A549 (cell line): Measurements from ENCODE around the gene RGS4.

Experiments
- CTCF ChIP-seq: fragments of >200 bp; sonication (Bioruptor Twin); formaldehyde crosslinking; IDR thresholded peaks from 3 replicates; pipeline ENCODE4 v1.5.1; 2016
- EP300 ChIP-seq, 2 experiments: fragments of >200 bp; sonication (Bioruptor Twin); formaldehyde crosslinking; IDR thresholded peaks; 2 replicates in 1 of 2; 3 replicates in 1 of 2; pipeline ENCODE4 v1.6.1; 2016 to 2017
- PHF8 ChIP-seq: fragments of 200-600 bp; sonication (generic); IDR thresholded peaks from 2 replicates; pipeline ENCODE4 v1.6.1; 2016; ENCODE audit warnings: low read depth, mild to moderate bottlenecking, antibody characterized with exemption, moderate library complexity, borderline replicate concordance
- POLR2A ChIP-seq: IDR thresholded peaks from 2 replicates; pipeline ENCODE4 v1.6.1; 2012; ENCODE audit warnings: mild to moderate bottlenecking, low read length
- RAD21 ChIP-seq, 2 experiments: fragments of >200 bp in 1 of 2; sonication (Bioruptor Twin) in 1 of 2; formaldehyde crosslinking in 1 of 2; IDR thresholded peaks in 1 of 2; conservative IDR thresholded peaks in 1 of 2; 2 replicates in 1 of 2; 3 replicates in 1 of 2; pipeline ENCODE4 v1.6.1; 2012 to 2018; ENCODE audit warnings: inconsistent platforms in 1 of 2
- RCOR1 ChIP-seq: fragments of 150-350 bp; IDR thresholded peaks from 2 replicates; pipeline ENCODE4 v1.6.1; 2014; ENCODE audit warnings: antibody characterized with exemption, low read length, low read depth

GRCh38 chr1:163120372-163120771 is 51.2 kb downstream of the RGS4 start:
- TF ChIP-seq CTCF (no peak), RCOR1 (no peak), POLR2A (no peak), RAD21 (conservative IDR thresholded peaks at IDR 0.05 in 1 of 2, IDR thresholded peaks at IDR 0.05 in 1 of 2) (no peak), PHF8 (no peak), EP300 (IDR thresholded peaks at IDR 0.05) (no peak)
